ENCODE measurements around the gene MVD. TPM values are rescaled to one million over a fixed set of nuclear protein-coding genes. Genes with fewer than 3 reads are reported as not detected.

Gene MVD
- total and polyA plus RNA-seq, 10 of the 15 experiments (the other 5 are each of a cell fraction or from before 2014, with no cell fraction given) = 5.0 to 147 (median 65.0) TPM

GRCh38 chr16:88616736-88617135, 46.2 kb downstream of the MVD start (continued):
- no peak for TF ChIP-seq BMI1 (IDR thresholded peaks at IDR 0.05; ENCODE audit: borderline replicate concordance)

- H3K27ac ChIP-seq (ENCODE audit: control insufficient read depth, insufficient read depth) = no peak overlapping the region
- H3K4me3 ChIP-seq = no peak overlapping the region
- SMC1A ChIA-PET (ENCODE audit: uncharacterized antibody, unreplicated experiment) = no interaction called here
- CTCF ChIA-PET = interaction anchor here (0.7 kb wide), 1 partner anchor 79 kb away, joined by 3 read pairs; no protein-coding TSS in a partner anchor
- no peaks in the 10 kb centered on the region for H4K20me1 ChIP-seq (ENCODE audit: control insufficient read depth, insufficient read depth)
- FAIRE-seq (no peak), ATAC-seq (no peak), DNase-seq (ENCODE audit: low read depth, low spot score) (no peak)
- in situ Hi-C loops (cut with MboI) = no loop called here
- H2AFZ ChIP-seq (ENCODE audit: control insufficient read depth, low read depth, low read length) = no peak overlapping the region
- no peak overlapping the region for H3K9ac ChIP-seq (ENCODE audit: control insufficient read depth, insufficient read depth, low read length)
- POLR2A ChIA-PET = no interaction called here
- no peaks in the 10 kb centered on the region for H3K79me2 ChIP-seq (ENCODE audit: control insufficient read depth, insufficient read depth, low read length)
- WGBS (ENCODE audit: insufficient coverage, insufficient replicate concordance, low lambda C conversion rate, missing lambda C conversion rate) = 97% methylated on average over 13 of the region's 13 CpGs
- no TSS peak for BruUV-seq (replicated peaks)
- H3K9me3 ChIP-seq (replicated peaks; ENCODE audit: control insufficient read depth, insufficient read depth, low read length) = no peaks in the 10 kb centered on the region
- RAD21 ChIA-PET (ENCODE audit: unreplicated experiment) = no interaction called here
- intact Hi-C loops (cut with micrococcal nuclease; ENCODE audit: unreplicated experiment) = no loop called here
- H3K4me2 ChIP-seq (ENCODE audit: control insufficient read depth, insufficient read depth) = no peak overlapping the region
- H3K4me1 ChIP-seq (ENCODE audit: control insufficient read depth, insufficient read depth, low read length) = no peaks in the 10 kb centered on the region
- peaks cover 7 to 30% of the 10 kb centered on the region in 2 experiments; a peak in 3 of 4 replicates for H3K36me3 ChIP-seq (ENCODE audit: control insufficient read depth in 2 of 2, insufficient read depth in 2 of 2, low read length in 1 of 2)
- no peaks in the 10 kb centered on the region for H3K27me3 ChIP-seq (replicated peaks in 1 of 2; ENCODE audit: control insufficient read depth in 2 of 2, insufficient read depth in 2 of 2, low read length in 1 of 2)
- TF ChIP-seq ATF7 (IDR thresholded peaks at IDR 0.05; ENCODE audit: low read depth) = no peak
- TF ChIP-seq CREB1 (IDR thresholded peaks at IDR 0.05; ENCODE audit: low read depth) = no peak
- TF ChIP-seq BRCA1 (IDR thresholded peaks at IDR 0.05; ENCODE audit: low read depth, low read length) = no peak
- TF ChIP-seq CEBPZ (IDR thresholded peaks at IDR 0.05; ENCODE audit: low read depth, low read length) = no peak
- no peak for TF ChIP-seq CREM (IDR thresholded peaks at IDR 0.05; ENCODE audit: low read depth)
- no peak for TF ChIP-seq HSF1 (IDR thresholded peaks at IDR 0.05; ENCODE audit: low read depth, low read length)
- TF ChIP-seq STAT3 (IDR thresholded peaks at IDR 0.05; ENCODE audit: low read depth, low read length) = no peak
- no peak for TF ChIP-seq BHLHE40 (IDR thresholded peaks at IDR 0.05; ENCODE audit: borderline replicate concordance in 1 of 2, low read depth in 2 of 2, low read length in 1 of 2)
- TF ChIP-seq IRF5 (IDR thresholded peaks at IDR 0.05; ENCODE audit: borderline replicate concordance) = no peak
- no peak for TF ChIP-seq ZBTB11 (CRISPR knock-in tag; IDR thresholded peaks at IDR 0.05)
- no peak for TF ChIP-seq TCF7 (IDR thresholded peaks at IDR 0.05; ENCODE audit: borderline replicate concordance)
- no peak for TF ChIP-seq EP300 (IDR thresholded peaks at IDR 0.05; ENCODE audit: borderline replicate concordance in 1 of 2, control insufficient read depth in 1 of 2, low read depth in 2 of 2, low read length in 2 of 2)
These were observed 46.6 kb downstream of the MVD start for GRCh38 chr16:88616320-88616719.

All from GM12878 (cell line).